HepG2 (cell line): ENCODE data around the gene PIANP. TPM values are rescaled to one million over a fixed set of nuclear protein-coding genes. Genes with fewer than 3 reads are reported as not detected.

Source experiments
- AFF4 ChIP-seq: sonication (generic); formaldehyde crosslinking; IDR thresholded peaks from 2 replicates; pipeline ENCODE4 v1.4.0; 2020; ENCODE audit warnings: missing genetic modification reagents
- PRDM4 ChIP-seq: sonication (generic); formaldehyde crosslinking; IDR thresholded peaks from 2 replicates; pipeline ENCODE4 v1.9.0; 2021; ENCODE audit warnings: missing genetic modification reagents, borderline replicate concordance
- RBFOX2 ChIP-seq: fragments of 200-400 bp; formaldehyde crosslinking; IDR thresholded peaks from 2 replicates; pipeline ENCODE4 v1.6.1; 2017; ENCODE audit warnings: low read depth, mild to moderate bottlenecking, low read length
- SSRP1 ChIP-seq: IDR thresholded peaks from 2 replicates; pipeline ENCODE4 v1.6.1; 2016; ENCODE audit warnings: control low read depth
- TRIM22 ChIP-seq: fragments of 450-650 bp; IDR thresholded peaks from 2 replicates; pipeline ENCODE4 v1.6.1; 2017
- ZBED4 ChIP-seq: sonication (generic); formaldehyde crosslinking; IDR thresholded peaks from 2 replicates; pipeline ENCODE4 v1.4.0; 2020; ENCODE audit warnings: missing genetic modification reagents, borderline replicate concordance
- ZFAT ChIP-seq: sonication (generic); formaldehyde crosslinking; conservative IDR thresholded peaks from 2 replicates; pipeline ENCODE4 v1.8.1; 2023; ENCODE audit warnings: missing genetic modification reagents, inconsistent platforms
- ZNF562 ChIP-seq: sonication (generic); formaldehyde crosslinking; IDR thresholded peaks from 2 replicates; pipeline ENCODE4 v1.8.0; 2022; ENCODE audit warnings: missing genetic modification reagents, borderline replicate concordance
- ZXDC ChIP-seq: sonication (generic); formaldehyde crosslinking; IDR thresholded peaks from 2 replicates; pipeline ENCODE4 v1.5.0; 2020; ENCODE audit warnings: mild to moderate bottlenecking, missing genetic modification reagents
- polyA plus RNA-seq, 8 experiments: library from polyadenylated mRNA; depleted of rRNA in 3 of 8; stranded (reverse) in 7 of 8; unstranded in 1 of 8; fragments of >200 nt; fragmentation: Illumina TruSeq in 4 of 8; extraction: Trizol in 4 of 8; gene quantifications; 2 replicates each; pipeline versions ENCODE4 v1.2.1 to v1.2.3, GENCODE V29; 2011 to 2016; ENCODE audit warnings: low read depth in 4 of 8, missing spikeins in 1 of 8, mixed read lengths in 1 of 8; ENCODE audit not compliant: insufficient read depth in 1 of 8
- total RNA-seq, 5 experiments: library from RNA; depleted of rRNA; stranded (reverse); fragments of >200 nt; fragmentation: Illumina TruSeq; extraction: Trizol; gene quantifications; 2 replicates each; pipeline ENCODE4 v1.2.3, GENCODE V29; 2016; ENCODE audit warnings: low read depth in 1 of 5

PIANP gene
- total and polyA plus RNA-seq, 2 of the 13 experiments (the other 11 are each of a cell fraction or from before 2014, with no cell fraction given), result not detected

- TF ChIP-seq AFF4 (no peak), PRDM4 (CRISPR knock-in tag) (no peak), ZXDC (CRISPR knock-in tag) (no peak; the same call in 1 of the 2 replicates), TRIM22 (no peak), ZBED4 (no peak), ZNF562 (CRISPR knock-in tag) (no peak), RBFOX2 (peak; percentile 95), ZFAT (no peak), SSRP1 (CRISPR knock-in tag) (peak; percentile 89; the same call in 1 of the 2 replicates)
These were observed 11.4 kb downstream of the PIANP start, which contains the start of gene ZNF384 (continued) for GRCh38 chr12:6688999-6689882.
